ENCODE data around the gene GZMB.

GZMB gene

DNA sequence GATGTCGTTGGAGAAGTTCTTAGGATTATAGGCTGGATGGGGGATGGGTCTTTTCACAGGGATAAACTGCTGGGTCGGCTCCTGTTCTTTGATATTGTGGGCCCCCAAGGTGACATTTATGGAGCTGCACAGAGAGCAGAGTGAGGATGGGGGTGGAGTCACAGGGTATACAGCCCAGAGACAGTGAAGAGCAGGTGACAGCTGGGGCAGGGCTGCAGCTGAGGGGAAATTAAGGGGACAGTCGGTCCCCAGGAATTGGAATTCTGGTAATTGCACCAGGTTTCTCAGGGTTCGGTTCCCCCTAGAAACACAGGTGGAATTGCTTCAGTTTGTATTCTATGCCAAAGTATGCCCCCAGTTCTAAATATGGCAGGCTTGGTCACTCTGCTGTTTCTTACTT is 1.7 kb downstream of the GZMB start:
- Histone ChIP-seq H3K9me3 (ENCODE audit: control insufficient read depth, insufficient read depth, low read length) (no peaks in the 10 kb centered on the region), H3K4me2 (ENCODE audit: low read length) (no peak overlapping the region), H3K36me3 (ENCODE audit: control insufficient read depth, low read length) (no peaks in the 10 kb centered on the region), H3K27me3 (ENCODE audit: control insufficient read depth, low read length) (no peaks in the 10 kb centered on the region), H3K27ac (ENCODE audit: low read depth, low read length) (no peak overlapping the region), H3K9me2 (replicated peaks; ENCODE audit: control insufficient read depth, low read length) (no peaks in the 10 kb centered on the region), H3K79me2 (ENCODE audit: control insufficient read depth, low read length) (no peaks in the 10 kb centered on the region), H3F3A (ENCODE audit: control insufficient read depth, insufficient read depth) (no peaks in the 10 kb centered on the region), H3K4me3 (ENCODE audit: low read length) (no peak overlapping the region), H4K20me1 (ENCODE audit: control insufficient read depth, insufficient read depth, low read depth, low read length) (no peaks in the 10 kb centered on the region), H3K4me1 (ENCODE audit: control insufficient read depth, low read length) (no peaks in the 10 kb centered on the region)
- TF ChIP-seq EZH2phosphoT487 (IDR thresholded peaks at IDR 0.05; ENCODE audit: borderline replicate concordance, low read length): no peak
- TF ChIP-seq, protein P1, sequence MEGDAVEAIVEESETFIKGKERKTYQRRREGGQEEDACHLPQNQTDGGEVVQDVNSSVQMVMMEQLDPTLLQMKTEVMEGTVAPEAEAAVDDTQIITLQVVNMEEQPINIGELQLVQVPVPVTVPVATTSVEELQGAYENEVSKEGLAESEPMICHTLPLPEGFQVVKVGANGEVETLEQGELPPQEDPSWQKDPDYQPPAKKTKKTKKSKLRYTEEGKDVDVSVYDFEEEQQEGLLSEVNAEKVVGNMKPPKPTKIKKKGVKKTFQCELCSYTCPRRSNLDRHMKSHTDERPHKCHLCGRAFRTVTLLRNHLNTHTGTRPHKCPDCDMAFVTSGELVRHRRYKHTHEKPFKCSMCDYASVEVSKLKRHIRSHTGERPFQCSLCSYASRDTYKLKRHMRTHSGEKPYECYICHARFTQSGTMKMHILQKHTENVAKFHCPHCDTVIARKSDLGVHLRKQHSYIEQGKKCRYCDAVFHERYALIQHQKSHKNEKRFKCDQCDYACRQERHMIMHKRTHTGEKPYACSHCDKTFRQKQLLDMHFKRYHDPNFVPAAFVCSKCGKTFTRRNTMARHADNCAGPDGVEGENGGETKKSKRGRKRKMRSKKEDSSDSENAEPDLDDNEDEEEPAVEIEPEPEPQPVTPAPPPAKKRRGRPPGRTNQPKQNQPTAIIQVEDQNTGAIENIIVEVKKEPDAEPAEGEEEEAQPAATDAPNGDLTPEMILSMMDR (IDR thresholded peaks at IDR 0.05; ENCODE audit: low read depth, low read length, poor library complexity, severe bottlenecking): no peak

GRCh38 chr14:24631749-24632335 is 2.1 kb downstream of the GZMB start:
- no peaks in the 10 kb centered on the region for H3K9me2 ChIP-seq (replicated peaks; ENCODE audit: control insufficient read depth, low read length)
- H3K27me3 ChIP-seq (ENCODE audit: control insufficient read depth, low read length): no peaks in the 10 kb centered on the region
- H3K9me3 ChIP-seq (ENCODE audit: control insufficient read depth, insufficient read depth, low read length): no peaks in the 10 kb centered on the region
- no peaks in the 10 kb centered on the region for H4K20me1 ChIP-seq (ENCODE audit: control insufficient read depth, insufficient read depth, low read depth, low read length)
- H3K79me2 ChIP-seq (ENCODE audit: control insufficient read depth, low read length): no peaks in the 10 kb centered on the region
- H3K4me3 ChIP-seq (ENCODE audit: low read length): no peak overlapping the region
- H3K36me3 ChIP-seq (ENCODE audit: control insufficient read depth, low read length): no peaks in the 10 kb centered on the region
- H3F3A ChIP-seq (ENCODE audit: control insufficient read depth, insufficient read depth): no peaks in the 10 kb centered on the region
- no peak overlapping the region for H3K27ac ChIP-seq (ENCODE audit: low read depth, low read length)
- H3K4me2 ChIP-seq (ENCODE audit: low read length): no peak overlapping the region
- TF ChIP-seq, protein P1 (IDR thresholded peaks at IDR 0.05; ENCODE audit: low read depth, low read length, poor library complexity, severe bottlenecking): no peak
- TF ChIP-seq EZH2phosphoT487 (IDR thresholded peaks at IDR 0.05; ENCODE audit: borderline replicate concordance, low read length): no peak
- no peaks in the 10 kb centered on the region for H3K4me1 ChIP-seq (ENCODE audit: control insufficient read depth, low read length)

DNA sequence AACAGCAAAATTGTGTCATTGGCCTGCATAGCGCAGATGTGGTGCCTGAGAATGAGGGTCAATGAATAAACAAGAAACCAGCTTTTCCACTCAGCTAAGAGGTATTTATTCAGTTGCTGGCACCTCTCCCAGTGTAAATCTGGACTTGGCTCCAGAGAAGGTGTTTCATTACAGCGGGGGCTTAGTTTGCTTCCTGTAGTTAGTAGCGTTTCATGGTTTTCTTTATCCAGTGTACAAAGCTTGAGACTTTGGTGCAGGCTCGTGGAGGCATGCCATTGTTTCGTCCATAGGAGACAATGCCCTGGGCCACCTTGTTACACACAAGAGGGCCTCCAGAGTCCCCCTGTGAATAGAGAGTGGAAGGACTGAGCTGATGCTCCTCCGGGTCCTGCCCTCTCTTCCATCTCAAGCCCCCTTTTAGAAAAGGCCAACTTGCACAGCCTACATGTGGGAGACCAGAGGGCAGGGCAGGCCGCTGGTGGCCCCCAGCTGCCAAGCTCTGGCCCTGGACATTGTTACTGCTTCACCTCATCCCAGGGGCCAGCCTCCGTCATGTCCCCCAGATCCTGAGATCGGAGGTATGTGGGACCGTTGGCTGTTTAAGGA is 3.0 kb downstream of the GZMB start:
- Histone ChIP-seq H4K20me1 (ENCODE audit: control insufficient read depth, insufficient read depth, low read depth, low read length) (no peaks in the 10 kb centered on the region), H3K36me3 (ENCODE audit: control insufficient read depth, low read length) (no peaks in the 10 kb centered on the region), H3K4me2 (ENCODE audit: low read length) (no peak overlapping the region), H3K27me3 (ENCODE audit: control insufficient read depth, low read length) (no peaks in the 10 kb centered on the region), H3K9me2 (replicated peaks; ENCODE audit: control insufficient read depth, low read length) (no peaks in the 10 kb centered on the region), H3K79me2 (ENCODE audit: control insufficient read depth, low read length) (no peaks in the 10 kb centered on the region), H3K27ac (ENCODE audit: low read depth, low read length) (no peak overlapping the region), H3K4me3 (ENCODE audit: low read length) (no peak overlapping the region), H3K9me3 (ENCODE audit: control insufficient read depth, insufficient read depth, low read length) (no peaks in the 10 kb centered on the region), H3F3A (ENCODE audit: control insufficient read depth, insufficient read depth) (no peaks in the 10 kb centered on the region), H3K4me1 (ENCODE audit: control insufficient read depth, low read length) (no peaks in the 10 kb centered on the region)
- TF ChIP-seq, protein P1 (IDR thresholded peaks at IDR 0.05; ENCODE audit: low read depth, low read length, poor library complexity, severe bottlenecking): no peak
- TF ChIP-seq EZH2phosphoT487 (IDR thresholded peaks at IDR 0.05; ENCODE audit: borderline replicate concordance, low read length): no peak
